ENCODE results near the gene AIFM2. TPM values are rescaled to one million over a fixed set of nuclear protein-coding genes. Genes with fewer than 3 reads are reported as not detected.

The AIFM2 gene
- total and polyA plus RNA-seq, 2 of the 13 experiments (the other 11 are each of a cell fraction or from before 2014, with no cell fraction given): 20.3 to 29.5 TPM

GRCh38 chr10:70146489-70147258 is 14.0 kb upstream of the AIFM2 start, which contains the start of gene TYSND1 (continued):
- TF ChIP-seq EP300 (IDR thresholded peaks at IDR 0.05; ENCODE audit: low read depth in 2 of 2, low read length in 2 of 2) (no peak; a peak in 1 of 4 replicates), EP300 (CRISPR knock-in tag; IDR thresholded peaks at IDR 0.05; ENCODE audit: borderline replicate concordance) (no peak; the same call in 1 of the 2 replicates), ZNF142 (CRISPR knock-in tag; IDR thresholded peaks at IDR 0.05) (peak; percentile 38; the same call in 1 of the 2 replicates), SALL2 (CRISPR knock-in tag; IDR thresholded peaks at IDR 0.05) (no peak; the same call in 1 of the 2 replicates), FOXK1 (CRISPR knock-in tag; IDR thresholded peaks at IDR 0.05; ENCODE audit: borderline replicate concordance, low read depth) (peak; percentile 13; the same call in 1 of the 2 replicates), TARDBP (CRISPR knock-in tag; IDR thresholded peaks at IDR 0.05) (peak; percentile 75; the same call in 1 of the 2 replicates), ZNF749 (CRISPR knock-in tag; IDR thresholded peaks at IDR 0.05; ENCODE audit: borderline replicate concordance) (no peak), SIN3A (IDR thresholded peaks at IDR 0.05; ENCODE audit: borderline replicate concordance, low read depth, low read length) (peak; percentile 88; the same call in 1 of the 2 replicates), ZBTB44 (CRISPR knock-in tag; IDR thresholded peaks at IDR 0.05) (no peak), HOXD1 (CRISPR knock-in tag; IDR thresholded peaks at IDR 0.05) (no peak), RFX5 (IDR thresholded peaks at IDR 0.05; ENCODE audit: low read depth, low read length) (peak; percentile 76), KDM2A (CRISPR knock-in tag; IDR thresholded peaks at IDR 0.05; ENCODE audit: borderline replicate concordance, low read depth) (peak; percentile 89; the same call in 1 of the 2 replicates), ZNF484 (CRISPR knock-in tag; IDR thresholded peaks at IDR 0.05; ENCODE audit: borderline replicate concordance, low read depth) (no peak), STAG1 (CRISPR knock-in tag; IDR thresholded peaks at IDR 0.05) (peak; percentile 85), NR2F6 (IDR thresholded peaks at IDR 0.05) (0 out of 2 replicates have a peak, but pooled peaks have one; percentile 19), NR2F6 (CRISPR knock-in tag; IDR thresholded peaks at IDR 0.05) (peak; percentile 42; the same call in 1 of the 2 replicates), NR2F2 (IDR thresholded peaks at IDR 0.05; ENCODE audit: borderline replicate concordance, low read depth) (0 out of 2 replicates have a peak, but pooled peaks have one; percentile 63), ZNF256 (CRISPR knock-in tag; conservative IDR thresholded peaks at IDR 0.05) (peak; percentile 77; the same call in 1 of the 2 replicates), ZNF10 (CRISPR knock-in tag; IDR thresholded peaks at IDR 0.05; ENCODE audit: borderline replicate concordance, low read depth) (no peak), IRF2 (CRISPR knock-in tag; IDR thresholded peaks at IDR 0.05) (peak; percentile 69), BCL6 (CRISPR knock-in tag; IDR thresholded peaks at IDR 0.05) (peak; percentile 26; the same call in 1 of the 2 replicates), MATR3 (CRISPR knock-in tag; IDR thresholded peaks at IDR 0.05) (no peak), ZNF546 (CRISPR knock-in tag; conservative IDR thresholded peaks at IDR 0.05) (no peak)

Data from HepG2 (cell line).